ENCODE data around the gene IMPDH2.

Gene IMPDH2

DNA sequence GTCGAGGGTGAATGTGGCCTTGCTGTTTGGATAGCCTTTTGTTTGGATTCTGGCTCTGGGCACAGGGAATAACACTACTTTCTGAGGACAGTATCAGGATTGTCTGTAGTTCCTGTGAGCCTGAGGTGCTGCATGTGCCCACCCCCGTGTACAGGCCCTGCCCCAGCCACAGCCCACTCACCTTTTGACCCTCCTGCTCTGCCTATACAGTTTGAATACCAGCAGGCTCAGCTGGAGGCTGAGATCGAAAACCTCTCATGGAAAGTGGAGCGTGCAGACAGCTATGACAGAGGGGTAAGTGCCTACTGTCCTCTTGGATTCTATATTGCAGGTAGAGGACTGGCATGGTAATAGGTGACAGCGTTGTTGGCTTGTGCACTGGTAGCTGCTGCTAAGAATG is 46.5 kb downstream of the IMPDH2 start:
- in situ Hi-C loops (cut with HindIII; ENCODE audit: low sequenced_read_pairs) = no loop called here
- TF ChIP-seq, protein P1, sequence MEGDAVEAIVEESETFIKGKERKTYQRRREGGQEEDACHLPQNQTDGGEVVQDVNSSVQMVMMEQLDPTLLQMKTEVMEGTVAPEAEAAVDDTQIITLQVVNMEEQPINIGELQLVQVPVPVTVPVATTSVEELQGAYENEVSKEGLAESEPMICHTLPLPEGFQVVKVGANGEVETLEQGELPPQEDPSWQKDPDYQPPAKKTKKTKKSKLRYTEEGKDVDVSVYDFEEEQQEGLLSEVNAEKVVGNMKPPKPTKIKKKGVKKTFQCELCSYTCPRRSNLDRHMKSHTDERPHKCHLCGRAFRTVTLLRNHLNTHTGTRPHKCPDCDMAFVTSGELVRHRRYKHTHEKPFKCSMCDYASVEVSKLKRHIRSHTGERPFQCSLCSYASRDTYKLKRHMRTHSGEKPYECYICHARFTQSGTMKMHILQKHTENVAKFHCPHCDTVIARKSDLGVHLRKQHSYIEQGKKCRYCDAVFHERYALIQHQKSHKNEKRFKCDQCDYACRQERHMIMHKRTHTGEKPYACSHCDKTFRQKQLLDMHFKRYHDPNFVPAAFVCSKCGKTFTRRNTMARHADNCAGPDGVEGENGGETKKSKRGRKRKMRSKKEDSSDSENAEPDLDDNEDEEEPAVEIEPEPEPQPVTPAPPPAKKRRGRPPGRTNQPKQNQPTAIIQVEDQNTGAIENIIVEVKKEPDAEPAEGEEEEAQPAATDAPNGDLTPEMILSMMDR (IDR thresholded peaks at IDR 0.05; ENCODE audit: low read depth, low read length, missing control alignments) = no peak
- no peak overlapping the region for H3K4me3 ChIP-seq (ENCODE audit: low read depth, low read length)
- DNase-seq (ENCODE audit: low read depth) = no peak

DNA sequence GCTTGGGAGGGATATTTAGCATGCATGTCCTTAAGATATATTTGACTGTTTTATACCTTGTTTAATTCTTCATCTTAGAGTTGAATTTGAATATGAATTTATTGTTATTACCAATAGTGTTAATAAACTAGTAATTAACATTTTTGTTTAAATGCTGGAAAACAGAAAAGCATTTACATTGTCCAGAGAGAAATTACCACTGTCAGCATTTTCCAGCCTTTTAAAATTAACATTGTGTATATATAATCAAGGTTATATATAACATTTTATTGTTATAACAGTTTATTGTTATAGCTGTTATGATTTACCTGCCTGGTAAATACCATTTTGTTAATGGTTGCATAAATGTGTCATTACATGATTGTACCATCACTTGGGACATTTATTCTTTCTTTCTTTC is 47.2 kb downstream of the IMPDH2 start:
- TF ChIP-seq, protein P1 (IDR thresholded peaks at IDR 0.05; ENCODE audit: low read depth, low read length, missing control alignments) = no peak
- no peak for DNase-seq (ENCODE audit: low read depth)
- in situ Hi-C loops (cut with HindIII; ENCODE audit: low sequenced_read_pairs) = no loop called here
- no peak overlapping the region for H3K4me3 ChIP-seq (ENCODE audit: low read depth, low read length)

DNA sequence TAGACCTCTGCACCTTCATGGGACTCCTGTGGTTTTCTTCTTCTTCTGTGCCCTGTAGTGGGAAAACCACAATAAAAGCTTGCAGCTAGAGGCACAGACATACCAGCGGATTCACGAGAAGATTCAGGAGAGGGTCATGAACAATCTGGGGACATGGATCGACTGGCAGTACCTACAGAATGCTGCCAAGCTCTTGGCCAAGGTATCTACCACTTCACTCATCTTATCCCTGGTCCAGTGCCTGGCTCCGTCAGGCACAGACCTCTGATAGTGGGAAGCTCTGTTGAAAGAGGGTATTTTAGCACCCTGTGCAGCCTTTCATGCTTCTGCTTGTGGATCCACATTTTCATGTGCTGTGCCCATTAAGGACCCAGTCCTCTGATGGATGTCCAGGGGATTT is 48.9 kb downstream of the IMPDH2 start:
- TF ChIP-seq, protein P1 (IDR thresholded peaks at IDR 0.05; ENCODE audit: low read depth, low read length, missing control alignments) = no peak
- H3K4me3 ChIP-seq (ENCODE audit: low read depth, low read length) = no peak overlapping the region
- in situ Hi-C loops (cut with HindIII; ENCODE audit: low sequenced_read_pairs) = no loop called here
- DNase-seq (ENCODE audit: low read depth) = no peak

DNA sequence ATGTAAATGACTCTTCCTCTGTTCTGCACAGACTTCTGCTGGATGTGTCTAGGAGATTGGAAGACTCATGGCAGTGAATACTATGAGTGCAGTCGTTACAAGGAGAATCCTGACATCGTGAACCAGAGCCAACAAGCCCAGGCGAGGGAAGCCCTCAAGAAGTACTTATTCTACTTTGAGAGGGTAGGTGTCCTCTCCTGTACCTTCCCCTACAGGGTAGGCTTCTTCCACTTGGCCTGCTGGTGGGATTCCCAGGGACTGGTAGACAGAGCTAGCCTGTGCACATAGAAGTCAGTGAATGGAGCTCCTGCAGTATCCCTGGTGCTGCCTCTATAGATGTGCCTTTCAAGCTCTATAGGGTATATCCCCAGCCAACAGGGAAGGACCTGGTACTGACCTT is 49.7 kb downstream of the IMPDH2 start:
- in situ Hi-C loops (cut with HindIII; ENCODE audit: low sequenced_read_pairs) = no loop called here
- DNase-seq (ENCODE audit: low read depth) = no peak

More for the DNA sequence above, 49.7 kb downstream of the IMPDH2 start:
- no peak overlapping the region for H3K4me3 ChIP-seq (ENCODE audit: low read depth, low read length)
- TF ChIP-seq, protein P1 (IDR thresholded peaks at IDR 0.05; ENCODE audit: low read depth, low read length, missing control alignments) = no peak
